A549 (cell line): ENCODE measurements around the gene SDHAF1. TPM values are rescaled to one million over a fixed set of nuclear protein-coding genes. Genes with fewer than 3 reads are reported as not detected.

Experiments used
- ATAC-seq, 2 experiments: fragments of 200-7000 bp in 1 of 2; fragments of >200 bp in 1 of 2; cut with Nextera tagmentation in 1 of 2; cut with Tn5 transposase in 1 of 2; 3 replicates each; pipeline versions ENCODE4 v1.8.0 to v1.9.1; 2018 to 2020; ENCODE audit warnings: mild to moderate bottlenecking in 1 of 2, moderate library complexity in 1 of 2
- CTCF ChIA-PET: fragments of 300-600 bp; sonication (Branson Sonifier 250); formaldehyde crosslinking; extraction: SDS; loops from one replicate; lab custom pipeline; 2021; ENCODE audit warnings: antibody characterized with exemption, inconsistent platforms; lab: Yijun Ruan, JAX
- POLR2A ChIA-PET: fragments of 350-600 bp; formaldehyde crosslinking; extraction: SDS; loops from one replicate; lab custom pipeline; 2021; ENCODE audit warnings: antibody characterized with exemption, inconsistent platforms; lab: Yijun Ruan, JAX
- DNase-seq, 2 experiments: peaks; one replicate each; pipeline versions ENCODE4 v3.0.0 to v3.0.0-alpha.2; 2011 to 2016; ENCODE audit warnings: low read depth in 1 of 2, low spot score in 1 of 2
- FAIRE-seq: peaks from 2 replicates; lab custom pipeline; 2011; peaks lifted over from hg19 to GRCh38; lab: Jason Lieb, UNC
- H3K27ac ChIP-seq, 2 experiments: fragments of >200 bp; sonication (Bioruptor Twin); formaldehyde crosslinking; 3 replicates each; pipeline ENCODE4 v1.5.1; 2016 to 2017
- H3K4me1 ChIP-seq: fragments of >200 bp; sonication (Bioruptor Twin); formaldehyde crosslinking; 3 replicates; pipeline ENCODE4 v1.6.1; 2016
- H3K4me2 ChIP-seq: fragments of >200 bp; sonication (Bioruptor Twin); formaldehyde crosslinking; 3 replicates; pipeline ENCODE4 v1.6.1; 2016
- H3K4me3 ChIP-seq: fragments of >200 bp; sonication (Bioruptor Twin); formaldehyde crosslinking; 3 replicates; pipeline ENCODE4 v1.5.1; 2016
- H3K9me3 ChIP-seq: fragments of >200 bp; sonication (Bioruptor Twin); formaldehyde crosslinking; 3 replicates; pipeline ENCODE4 v1.6.1; 2016
- CBX8 ChIP-seq: fragments of 200-600 bp; sonication (generic); IDR thresholded peaks from 2 replicates; pipeline ENCODE4 v1.6.1; 2016
- CEBPB ChIP-seq, 2 experiments: fragments of >200 bp in 1 of 2; sonication (Bioruptor Twin) in 1 of 2; formaldehyde crosslinking in 1 of 2; IDR thresholded peaks; 2 replicates each; pipeline ENCODE4 v1.6.1; 2012 to 2016
- FOXS1 ChIP-seq: fragments of 250-450 bp; sonication (Bioruptor Pico); IDR thresholded peaks from 2 replicates; pipeline ENCODE4 v1.5.0; 2020; ENCODE audit warnings: mild to moderate bottlenecking, moderate library complexity
- GATA3 ChIP-seq: IDR thresholded peaks from 2 replicates; pipeline ENCODE4 v1.6.1; 2012; ENCODE audit warnings: borderline replicate concordance
- HOXA7 ChIP-seq: fragments of 250-450 bp; sonication (Bioruptor Pico); IDR thresholded peaks from 2 replicates; pipeline ENCODE4 v1.5.0; 2020; ENCODE audit warnings: mild to moderate bottlenecking, moderate library complexity
- JUNB ChIP-seq: fragments of >200 bp; sonication (Bioruptor Twin); formaldehyde crosslinking; IDR thresholded peaks from 2 replicates; pipeline ENCODE4 v1.6.1; 2016
- MYC ChIP-seq: IDR thresholded peaks from 2 replicates; pipeline ENCODE4 v1.6.1; 2012; ENCODE audit warnings: mild to moderate bottlenecking, inconsistent platforms, low read length, improper control_type of control experiment, borderline replicate concordance
- NR3C1 ChIP-seq: fragments of >200 bp; sonication (Bioruptor Twin); formaldehyde crosslinking; IDR thresholded peaks from 3 replicates; pipeline ENCODE4 v1.6.1; 2017
- PHF8 ChIP-seq: fragments of 200-600 bp; sonication (generic); IDR thresholded peaks from 2 replicates; pipeline ENCODE4 v1.6.1; 2016; ENCODE audit warnings: low read depth, mild to moderate bottlenecking, antibody characterized with exemption, moderate library complexity, borderline replicate concordance
- RAD21 ChIP-seq, 2 experiments: fragments of >200 bp in 1 of 2; sonication (Bioruptor Twin) in 1 of 2; formaldehyde crosslinking in 1 of 2; IDR thresholded peaks in 1 of 2; conservative IDR thresholded peaks in 1 of 2; 2 replicates in 1 of 2; 3 replicates in 1 of 2; pipeline ENCODE4 v1.6.1; 2012 to 2018; ENCODE audit warnings: inconsistent platforms in 1 of 2
- RCOR1 ChIP-seq: fragments of 150-350 bp; IDR thresholded peaks from 2 replicates; pipeline ENCODE4 v1.6.1; 2014; ENCODE audit warnings: antibody characterized with exemption, low read length, low read depth
- REST ChIP-seq: fragments of 200-600 bp; sonication (generic); IDR thresholded peaks from 2 replicates; pipeline ENCODE4 v1.6.1; 2016; ENCODE audit warnings: antibody characterized with exemption, mild to moderate bottlenecking, moderate library complexity
- RNF2 ChIP-seq: fragments of 200-600 bp; sonication (generic); IDR thresholded peaks from 2 replicates; pipeline ENCODE4 v1.6.1; 2016; ENCODE audit warnings: low read depth, mild to moderate bottlenecking, antibody characterized with exemption, moderate library complexity, borderline replicate concordance
- SREBF2 ChIP-seq: fragments of 450-650 bp; IDR thresholded peaks from 2 replicates; pipeline ENCODE4 v1.6.1; 2014; ENCODE audit warnings: mild to moderate bottlenecking, moderate library complexity
- TP53 ChIP-seq: fragments of 250-450 bp; sonication (Bioruptor Pico); IDR thresholded peaks from 2 replicates; pipeline ENCODE4 v1.5.0; 2021; ENCODE audit warnings: mild to moderate bottlenecking, moderate library complexity
- ZFP36 ChIP-seq: fragments of 450-650 bp; IDR thresholded peaks from 2 replicates; pipeline ENCODE4 v1.6.1; 2014; ENCODE audit warnings: borderline replicate concordance; ENCODE audit not compliant: partially characterized antibody
- WGBS: methylation state at CpG from one replicate; pipeline ENCODE4 v1.1.6; 2017; ENCODE audit errors: missing lambda C conversion rate; 5-methylcytosine and 5-hydroxymethylcytosine counted together
- polyA plus RNA-seq, 4 experiments: library from polyadenylated mRNA; depleted of rRNA in 3 of 4; stranded (reverse); fragments of >200 nt; fragmentation: RNase III in 1 of 4; extraction: RNeasy Plus Mini Kit Qiagen cat#74134 plus additional on column Dnase treatment in 1 of 4; gene quantifications; 2 replicates in 3 of 4; 3 replicates in 1 of 4; pipeline ENCODE4 v1.2.3, GENCODE V29; 2011 to 2017
- TF ChIP-seq, protein P1 (sequence below): fragments of 250-450 bp; sonication (Bioruptor Pico); IDR thresholded peaks from 2 replicates; pipeline ENCODE4 v1.5.0; 2021; ENCODE audit warnings: mild to moderate bottlenecking, moderate library complexity, borderline replicate concordance

SDHAF1 gene
- polyA plus RNA-seq, 2 of the 4 experiments (the other 2 are of a cell fraction) = 25.3 to 27.1 TPM

DNA sequence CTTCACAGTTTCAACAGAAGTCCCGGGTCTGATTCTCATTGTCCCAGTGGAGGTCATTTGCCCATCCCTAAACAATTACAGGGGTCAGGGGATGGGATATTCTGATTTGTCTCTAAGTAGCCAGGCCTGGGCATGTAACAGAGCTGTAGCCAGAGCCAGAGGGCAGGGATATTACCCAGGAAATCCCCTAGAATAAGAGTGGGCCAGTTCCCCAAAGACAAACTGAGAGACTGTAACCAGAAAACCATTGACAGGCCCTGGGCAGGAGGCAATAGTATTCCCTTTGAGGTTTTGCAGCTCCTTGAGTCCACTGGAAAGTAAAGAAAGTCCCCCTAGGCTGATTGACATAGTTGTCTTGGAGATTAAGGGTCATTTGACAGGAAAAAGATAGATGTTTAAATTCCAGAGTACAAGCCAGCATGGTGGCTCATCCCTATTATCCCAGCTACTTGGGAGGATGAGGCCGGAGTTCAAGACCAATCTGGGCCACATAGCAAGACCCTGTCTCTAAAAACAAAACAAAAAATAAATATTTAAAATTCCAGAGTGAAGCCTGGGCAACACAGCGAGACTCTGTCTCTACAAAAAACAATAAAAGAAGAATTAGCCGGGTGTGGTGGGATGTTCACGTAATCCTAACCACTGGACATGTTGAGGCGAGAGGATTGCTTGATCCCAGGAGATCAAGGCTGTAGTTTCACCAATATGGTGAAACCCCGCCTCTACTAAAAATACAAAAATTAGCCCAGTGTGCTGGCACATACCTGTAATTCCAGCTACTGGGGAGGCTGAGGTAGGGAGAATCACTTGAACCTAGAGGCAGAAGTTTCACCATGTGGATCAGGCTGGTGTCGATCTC, 1.9 kb upstream of the SDHAF1 start:
- WGBS = 84% methylated on average over 8 of the region's 8 CpGs
- DNase-seq (no peak), ATAC-seq (no peak), FAIRE-seq (no peak)
- TF ChIP-seq RNF2 = no peak
- TF ChIP-seq ZFP36 = no peak
- TF ChIP-seq CEBPB (IDR thresholded peaks at IDR 0.05) = no peak
- no peak for TF ChIP-seq RCOR1
- TF ChIP-seq REST = no peak
- TF ChIP-seq SREBF2 = no peak
- TF ChIP-seq JUNB = no peak
- TF ChIP-seq, protein P1, sequence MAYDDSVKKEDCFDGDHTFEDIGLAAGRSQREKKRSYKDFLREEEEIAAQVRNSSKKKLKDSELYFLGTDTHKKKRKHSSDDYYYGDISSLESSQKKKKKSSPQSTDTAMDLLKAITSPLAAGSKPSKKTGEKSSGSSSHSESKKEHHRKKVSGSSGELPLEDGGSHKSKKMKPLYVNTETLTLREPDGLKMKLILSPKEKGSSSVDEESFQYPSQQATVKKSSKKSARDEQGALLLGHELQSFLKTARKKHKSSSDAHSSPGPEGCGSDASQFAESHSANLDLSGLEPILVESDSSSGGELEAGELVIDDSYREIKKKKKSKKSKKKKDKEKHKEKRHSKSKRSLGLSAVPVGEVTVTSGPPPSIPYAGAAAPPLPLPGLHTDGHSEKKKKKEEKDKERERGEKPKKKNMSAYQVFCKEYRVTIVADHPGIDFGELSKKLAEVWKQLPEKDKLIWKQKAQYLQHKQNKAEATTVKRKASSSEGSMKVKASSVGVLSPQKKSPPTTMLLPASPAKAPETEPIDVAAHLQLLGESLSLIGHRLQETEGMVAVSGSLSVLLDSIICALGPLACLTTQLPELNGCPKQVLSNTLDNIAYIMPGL = no peak
- no peak for TF ChIP-seq PHF8
- no peak for TF ChIP-seq CBX8
- TF ChIP-seq TP53 (CRISPR knock-in tag) = no peak
- no peak for TF ChIP-seq MYC
- no peak for TF ChIP-seq GATA3
- no peak for TF ChIP-seq NR3C1
- no peak overlapping the region for H3K27ac ChIP-seq
- H3K4me3 ChIP-seq = no peak overlapping the region
- peaks cover 9% of the 10 kb centered on the region; the same call in 2 of the 3 replicates for H3K9me3 ChIP-seq
- peaks cover 15% of the 10 kb centered on the region for H3K4me1 ChIP-seq
- ChIA-PET CTCF (interaction anchor here (0.6 to 2.5 kb wide), 14 partner anchors 8 to 113 kb away, joined by 3 to 10 read pairs (median 3); partner anchors contain the start of gene THAP8), POLR2A (no interaction called here)
- H3K4me2 ChIP-seq = no peak overlapping the region

- H3K4me2 ChIP-seq = peak overlapping the region; percentile 83
- H3K4me1 ChIP-seq = peaks cover 19% of the 10 kb centered on the region
- TF ChIP-seq RAD21 (conservative IDR thresholded peaks at IDR 0.05 in 1 of 2, IDR thresholded peaks at IDR 0.05 in 1 of 2) (peak in 1 of 2 experiments; percentile 22; a peak in 2 of 5 replicates), FOXS1 (CRISPR knock-in tag) (no peak), HOXA7 (no peak)
- no peak for ATAC-seq
- peak overlapping the region; percentile 88 to 90; a peak in 5 of 6 replicates for H3K27ac ChIP-seq
- WGBS = 92% methylated on average over 49 of the region's 49 CpGs
- H3K9me3 ChIP-seq = peaks cover 2% of the 10 kb centered on the region; the same call in 1 of the 3 replicates
- no peak for FAIRE-seq
- H3K4me3 ChIP-seq = peak overlapping the region; percentile 79
- ChIA-PET POLR2A (interaction anchor here (2.4 kb wide), 1 partner anchor 15 kb away, joined by 11 read pairs; the partner anchor contains the start of gene SYNE4), CTCF (interaction anchor here (0.7 to 1.9 kb wide), 17 partner anchors 9 to 114 kb away, joined by 3 to 5 read pairs (median 3); partner anchors contain the start of genes SYNE4 and THAP8)
- no peak for DNase-seq
Measured at GRCh38 chr19:35993923-35994598, 927 bp upstream of the SDHAF1 start.
